BLaER1 treated with 17β-estradiol and CSF1 and Interleukin-3, amounts not matched to agents 10 nM and 100 nM (cell line): Measurements from ENCODE around the gene GPATCH3.
A peak's percentile ranks its signal among the peaks of the same experiment; 100 is the strongest.

Experiments
- H3K27ac ChIP-seq, 11 experiments: shearing (Covaris generic); formaldehyde crosslinking; 2 replicates each; pipeline ENCODE4 v1.8.1; 2022
- H3K27me3 ChIP-seq, 11 experiments: shearing (Covaris generic); formaldehyde crosslinking; 2 replicates each; pipeline ENCODE4 v1.8.1; 2022
- H3K36me3 ChIP-seq, 11 experiments: shearing (Covaris generic); formaldehyde crosslinking; 2 replicates each; pipeline ENCODE4 v1.8.1; 2022
- H3K4me1 ChIP-seq, 10 experiments: shearing (Covaris generic); formaldehyde crosslinking; 2 replicates each; pipeline ENCODE4 v1.8.1; 2022
- H3K4me2 ChIP-seq, 11 experiments: shearing (Covaris generic); formaldehyde crosslinking; 2 replicates each; pipeline ENCODE4 v1.8.1; 2022
- H3K4me3 ChIP-seq, 10 experiments: shearing (Covaris generic); formaldehyde crosslinking; 2 replicates each; pipeline ENCODE4 v1.8.1; 2022
- H3K9ac ChIP-seq, 11 experiments: shearing (Covaris generic); formaldehyde crosslinking; 2 replicates each; pipeline ENCODE4 v1.8.1; 2022
- H3K9me3 ChIP-seq, 11 experiments: shearing (Covaris generic); formaldehyde crosslinking; replicated peaks in 1 of 11; 2 replicates each; pipeline ENCODE4 v1.8.1; 2022
- H4K20me1 ChIP-seq, 11 experiments: shearing (Covaris generic); formaldehyde crosslinking; 2 replicates each; pipeline ENCODE4 v1.8.1; 2022
- Cebpa-rat ChIP-seq, 11 experiments: shearing (Covaris generic); IDR thresholded peaks; 2 replicates each; pipeline ENCODE4 v1.8.1; 2022

GPATCH3 gene

DNA sequence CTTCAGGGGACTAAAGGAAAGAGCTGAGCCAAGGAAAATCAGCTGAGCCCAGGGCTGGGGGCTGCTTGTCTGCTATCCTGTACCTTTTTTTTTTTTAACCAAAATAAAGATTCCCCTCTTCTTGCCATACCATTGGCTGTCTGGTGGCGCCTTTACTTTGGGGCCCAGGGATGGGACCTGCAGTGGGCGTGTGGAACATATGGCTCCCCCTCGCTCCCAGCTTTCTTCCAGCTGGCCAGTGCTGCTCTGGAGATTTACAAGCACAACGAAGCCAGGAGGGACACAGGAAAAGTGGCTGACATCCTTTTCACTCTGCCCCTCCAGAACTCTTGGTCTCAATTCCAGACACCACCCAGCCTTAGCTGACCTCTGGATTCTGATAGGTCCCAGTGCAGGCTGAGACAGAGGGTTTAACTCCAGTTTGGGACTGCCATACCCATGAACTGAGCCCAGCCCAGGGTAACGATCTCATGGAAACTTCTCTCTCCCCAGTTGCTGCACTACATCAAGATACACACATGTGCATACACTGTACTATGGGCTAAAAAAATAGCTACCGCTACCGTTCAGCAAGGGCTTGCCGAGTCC lies 42.7 kb downstream of the GPATCH3 start:
- H3K27ac ChIP-seq = no peak overlapping the region
- peaks cover 0 to 21% (median 7%) of the 10 kb centered on the region in 10 experiments; a peak in 9 of 20 replicates for H3K4me1 ChIP-seq
- no peak for TF ChIP-seq Cebpa-rat (IDR thresholded peaks at IDR 0.05)
- peaks cover 0 to 25% (median 4%) of the 10 kb centered on the region in 11 experiments; a peak in 9 of 22 replicates for H4K20me1 ChIP-seq
- no peaks in the 10 kb centered on the region for H3K27me3 ChIP-seq
- H3K9me3 ChIP-seq = no peaks in the 10 kb centered on the region
- no peak overlapping the region for H3K4me3 ChIP-seq
- H3K36me3 ChIP-seq = peaks cover 33 to 58% (median 38%) of the 10 kb centered on the region in 11 experiments; a peak in 21 of 22 replicates
- H3K4me2 ChIP-seq = no peak overlapping the region
- no peak overlapping the region for H3K9ac ChIP-seq

DNA sequence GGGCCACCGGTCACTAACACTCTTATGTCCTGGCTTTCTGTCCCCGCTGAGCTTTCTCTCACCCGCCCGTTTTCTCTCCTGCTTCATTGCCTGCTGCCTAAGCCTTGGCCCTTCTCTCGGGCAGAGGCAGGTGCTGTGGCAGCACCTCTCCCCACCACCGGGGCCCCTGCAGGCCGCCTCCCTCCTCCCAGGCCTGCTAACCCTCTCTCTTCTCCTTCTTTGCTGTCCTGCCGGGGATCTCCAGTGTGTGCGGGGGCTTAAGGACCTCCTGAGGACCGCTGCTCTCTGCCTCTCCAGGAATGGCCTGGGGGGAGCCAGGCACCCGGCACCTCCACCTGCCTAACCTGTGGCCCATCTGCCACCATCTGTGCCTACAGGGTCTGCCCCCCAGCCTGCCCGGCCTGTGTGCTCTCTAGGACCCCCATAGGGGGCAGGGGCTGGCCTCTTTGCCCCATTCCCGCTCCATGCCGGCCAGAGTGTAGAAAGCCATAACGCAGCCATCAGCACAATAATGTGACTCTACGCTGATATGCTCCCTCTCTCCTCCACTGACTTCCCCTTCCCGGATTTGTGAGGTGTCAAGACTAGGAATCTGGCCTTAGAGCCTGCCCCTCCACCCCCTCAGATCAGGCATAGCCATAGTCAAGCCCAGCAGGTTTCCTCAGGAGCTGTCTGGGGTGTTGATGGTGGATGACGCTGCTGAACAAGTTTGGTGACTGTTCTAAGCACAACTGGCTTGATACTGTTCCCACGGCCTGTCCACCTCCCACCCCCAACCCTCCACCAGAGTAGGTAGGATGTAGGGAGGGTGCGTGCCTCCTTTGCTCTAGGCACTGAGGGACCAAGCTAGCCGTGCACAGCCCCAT lies 43.4 kb downstream of the GPATCH3 start:
- Histone ChIP-seq H3K4me1 (peaks cover 0 to 16% (median 6%) of the 10 kb centered on the region in 10 experiments; a peak in 9 of 20 replicates), H4K20me1 (peaks cover 0 to 29% (median 5%) of the 10 kb centered on the region in 11 experiments; a peak in 9 of 22 replicates), H3K9ac (peak overlapping the region in 2 of 11 experiments; percentile 8 to 40; a peak in 4 of 22 replicates), H3K27ac (no peak overlapping the region), H3K4me3 (no peak overlapping the region), H3K4me2 (no peak overlapping the region), H3K27me3 (no peaks in the 10 kb centered on the region), H3K36me3 (peaks cover 41 to 65% (median 45%) of the 10 kb centered on the region in 11 experiments; a peak in 21 of 22 replicates), H3K9me3 (no peaks in the 10 kb centered on the region)
- TF ChIP-seq Cebpa-rat (IDR thresholded peaks at IDR 0.05) = no peak

- Histone ChIP-seq H3K27ac (no peak overlapping the region), H3K9ac (peak overlapping the region in 5 of 11 experiments; percentile 8 to 42 (median 40); a peak in 5 of 22 replicates), H3K4me3 (no peak overlapping the region), H4K20me1 (peaks cover 0 to 35% (median 5%) of the 10 kb centered on the region in 11 experiments; a peak in 9 of 22 replicates), H3K4me2 (no peak overlapping the region), H3K9me3 (no peaks in the 10 kb centered on the region), H3K4me1 (peaks cover 0 to 16% (median 6%) of the 10 kb centered on the region in 10 experiments; a peak in 9 of 20 replicates), H3K36me3 (peaks cover 47 to 72% (median 52%) of the 10 kb centered on the region in 11 experiments), H3K27me3 (no peaks in the 10 kb centered on the region)
- no peak for TF ChIP-seq Cebpa-rat (IDR thresholded peaks at IDR 0.05)
Measured at GRCh38 chr1:26856181-26856580, 44.1 kb downstream of the GPATCH3 start.

DNA sequence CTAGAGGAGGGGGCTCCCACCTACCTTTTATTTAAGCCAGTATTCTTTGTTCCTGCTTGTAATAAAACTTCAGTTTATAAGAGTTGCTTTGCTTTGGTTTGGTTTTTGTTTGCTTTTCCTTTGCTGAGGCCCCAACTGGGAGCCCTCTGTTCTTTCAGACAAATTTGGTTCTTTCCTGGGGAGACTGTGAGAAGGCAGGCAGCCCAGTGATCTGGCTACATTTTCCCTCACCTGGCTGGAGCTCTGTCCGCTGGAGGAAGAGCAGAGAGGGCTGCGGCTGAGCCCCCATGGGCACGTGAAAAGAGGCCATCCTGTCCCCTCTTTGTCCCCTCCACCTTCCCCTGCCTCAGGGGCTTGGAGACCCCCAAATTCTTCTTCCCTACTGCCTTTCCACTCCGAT lies 44.6 kb downstream of the GPATCH3 start:
- Histone ChIP-seq H3K9me3 (no peaks in the 10 kb centered on the region), H3K4me2 (peak overlapping the region in 2 of 11 experiments; percentile 9 to 15; a peak in 1 of 22 replicates), H3K4me3 (no peak overlapping the region), H3K36me3 (peaks cover 53 to 77% (median 57%) of the 10 kb centered on the region in 11 experiments), H3K4me1 (peaks cover 0 to 16% (median 6%) of the 10 kb centered on the region in 10 experiments; a peak in 9 of 20 replicates), H3K27ac (peak overlapping the region in 3 of 11 experiments; percentile 7 to 31 (median 9); a peak in 2 of 22 replicates), H3K9ac (peak overlapping the region in 6 of 11 experiments; percentile 14 to 56 (median 40); a peak in 7 of 22 replicates), H4K20me1 (peaks cover 0 to 41% (median 5%) of the 10 kb centered on the region in 11 experiments; a peak in 9 of 22 replicates), H3K27me3 (no peaks in the 10 kb centered on the region)
- TF ChIP-seq Cebpa-rat (IDR thresholded peaks at IDR 0.05) = no peak

- no peak for TF ChIP-seq Cebpa-rat (IDR thresholded peaks at IDR 0.05)
- Histone ChIP-seq H3K27me3 (no peaks in the 10 kb centered on the region), H3K4me2 (peak overlapping the region in 4 of 11 experiments; percentile 9 to 24 (median 16); a peak in 3 of 22 replicates), H3K9me3 (no peaks in the 10 kb centered on the region), H3K9ac (peak overlapping the region in 8 of 11 experiments; percentile 5 to 56 (median 22); a peak in 9 of 22 replicates), H4K20me1 (peaks cover 0 to 48% (median 6%) of the 10 kb centered on the region in 11 experiments; a peak in 9 of 22 replicates), H3K27ac (peak overlapping the region in 3 of 11 experiments; percentile 7 to 31 (median 9); a peak in 1 of 22 replicates), H3K4me1 (peaks cover 0 to 16% (median 6%) of the 10 kb centered on the region in 10 experiments; a peak in 9 of 20 replicates), H3K4me3 (no peak overlapping the region), H3K36me3 (peaks cover 60 to 84% (median 65%) of the 10 kb centered on the region in 11 experiments)
Measured at GRCh38 chr1:26854906-26855305, 45.4 kb downstream of the GPATCH3 start.

DNA sequence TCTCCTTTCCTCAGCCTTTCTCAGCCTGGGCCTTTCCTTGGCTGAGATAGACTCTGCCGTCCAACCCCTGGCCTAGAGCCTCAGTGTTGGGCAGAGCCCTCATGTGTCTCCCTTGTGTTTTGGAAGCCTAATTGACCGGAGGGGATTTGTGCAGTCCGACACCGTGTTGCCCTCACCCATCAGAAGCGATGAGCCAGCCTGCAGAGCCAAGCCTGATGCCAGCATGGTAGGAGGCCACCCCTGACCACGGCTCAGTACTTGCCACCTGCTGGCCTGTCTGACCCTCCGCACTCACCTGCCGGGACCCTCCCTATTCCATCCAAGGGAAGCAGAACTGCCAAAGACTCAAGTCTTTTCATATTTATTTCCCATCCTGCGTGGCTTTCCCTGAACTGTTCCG lies 46.7 kb downstream of the GPATCH3 start:
- no peak overlapping the region for H3K27ac ChIP-seq
- H3K4me2 ChIP-seq = no peak overlapping the region
- TF ChIP-seq Cebpa-rat (IDR thresholded peaks at IDR 0.05) = no peak
- peaks cover 0 to 16% (median 6%) of the 10 kb centered on the region in 10 experiments; a peak in 9 of 20 replicates for H3K4me1 ChIP-seq
- no peak overlapping the region for H3K4me3 ChIP-seq
- no peaks in the 10 kb centered on the region for H3K27me3 ChIP-seq
- peaks cover 73 to 97% (median 78%) of the 10 kb centered on the region in 11 experiments for H3K36me3 ChIP-seq
- H3K9me3 ChIP-seq = no peaks in the 10 kb centered on the region
- H3K9ac ChIP-seq = 0 out of 22 replicates have a peak overlapping the region, but pooled peaks of 1 of the 11 experiments have one; percentile 4
- H4K20me1 ChIP-seq = peaks cover 0 to 59% (median 15%) of the 10 kb centered on the region in 11 experiments; a peak in 10 of 22 replicates

DNA sequence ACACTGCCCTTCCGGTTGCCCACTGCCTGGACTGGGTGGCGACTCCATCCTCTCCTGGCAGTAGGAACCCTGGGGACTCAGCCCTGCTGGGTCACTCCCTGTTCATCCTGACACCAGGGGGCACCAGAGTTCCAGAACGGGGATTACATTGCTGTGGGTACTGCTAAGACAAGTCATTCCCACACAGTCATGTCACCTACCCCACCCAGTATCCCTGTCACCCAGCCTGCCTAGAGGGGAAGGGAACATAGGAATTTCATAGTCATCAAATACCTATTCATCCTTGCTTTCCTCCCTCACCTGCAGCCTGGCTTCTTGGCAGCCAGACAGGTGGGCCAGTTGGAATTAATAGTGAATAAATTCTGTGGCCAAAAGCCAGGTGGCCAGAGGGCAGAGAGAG lies 47.1 kb downstream of the GPATCH3 start:
- H3K27ac ChIP-seq = no peak overlapping the region
- no peaks in the 10 kb centered on the region for H3K9me3 ChIP-seq
- H3K27me3 ChIP-seq = no peaks in the 10 kb centered on the region
- TF ChIP-seq Cebpa-rat (IDR thresholded peaks at IDR 0.05) = no peak
- no peak overlapping the region for H3K9ac ChIP-seq
- peaks cover 0 to 16% (median 6%) of the 10 kb centered on the region in 10 experiments; a peak in 9 of 20 replicates for H3K4me1 ChIP-seq
- no peak overlapping the region for H3K4me2 ChIP-seq
- H3K36me3 ChIP-seq = peaks cover 78 to 100% (median 82%) of the 10 kb centered on the region in 11 experiments
- H3K4me3 ChIP-seq = no peak overlapping the region
- H4K20me1 ChIP-seq = peaks cover 0 to 62% (median 18%) of the 10 kb centered on the region in 11 experiments; a peak in 10 of 22 replicates

DNA sequence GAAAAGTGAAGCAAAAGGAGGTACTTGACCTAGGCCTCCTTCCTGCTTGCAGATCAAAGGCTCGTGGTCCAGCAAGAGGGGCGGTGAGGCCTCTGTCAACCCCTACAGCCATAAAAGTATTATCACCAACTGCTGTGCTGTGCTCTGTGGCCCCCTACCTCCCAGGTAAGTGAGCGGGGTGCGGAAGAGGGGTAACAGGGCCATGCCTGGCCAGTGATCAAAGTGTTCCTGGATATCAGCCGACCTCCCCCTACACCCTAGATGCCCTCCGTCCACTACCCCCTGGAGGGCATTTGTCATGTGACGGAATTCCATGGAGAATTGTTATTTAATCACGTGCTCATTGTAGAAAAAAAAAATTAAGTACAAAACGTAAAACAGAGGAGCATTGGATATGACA lies 47.6 kb downstream of the GPATCH3 start:
- Histone ChIP-seq H3K4me1 (peaks cover 0 to 16% (median 6%) of the 10 kb centered on the region in 10 experiments; a peak in 9 of 20 replicates), H3K9me3 (no peaks in the 10 kb centered on the region), H3K9ac (no peak overlapping the region), H3K27me3 (no peaks in the 10 kb centered on the region), H3K4me3 (no peak overlapping the region), H3K27ac (no peak overlapping the region), H3K36me3 (peaks cover 82 to 100% (median 87%) of the 10 kb centered on the region in 11 experiments), H4K20me1 (peaks cover 0 to 62% (median 18%) of the 10 kb centered on the region in 11 experiments; a peak in 10 of 22 replicates), H3K4me2 (no peak overlapping the region)
- no peak for TF ChIP-seq Cebpa-rat (IDR thresholded peaks at IDR 0.05)
